Neural progenitor cell (in vitro differentiated cells): ENCODE data around the gene ATR. TPM values are rescaled to one million over a fixed set of nuclear protein-coding genes. Genes with fewer than 3 reads are reported as not detected.

Experiments
- DNase-seq: peaks from one replicate; pipeline ENCODE4 v3.0.0-alpha.2; 2016; ENCODE audit warnings: low spot score
- H2AFZ ChIP-seq: fragments of 200-600 bp; sonication (generic); replicated peaks from 2 replicates; pipeline ENCODE4 v1.6.1; 2016; ENCODE audit warnings: antibody characterized with exemption
- H3F3A ChIP-seq: fragments of 200-600 bp; sonication (generic); 2 replicates; pipeline ENCODE4 v1.6.1; 2016; ENCODE audit warnings: antibody characterized with exemption, low read depth
- H3K27ac ChIP-seq: fragments of 200-600 bp; sonication (generic); 2 replicates; pipeline ENCODE4 v1.5.1; 2016; ENCODE audit warnings: mild to moderate bottlenecking
- H3K27me3 ChIP-seq: fragments of 200-600 bp; sonication (generic); 2 replicates; pipeline ENCODE4 v1.6.1; 2016; ENCODE audit warnings: mild to moderate bottlenecking, moderate library complexity
- H3K36me3 ChIP-seq: fragments of 200-600 bp; sonication (generic); 2 replicates; pipeline ENCODE4 v1.5.1; 2016
- H3K4me1 ChIP-seq: fragments of 200-600 bp; sonication (generic); 2 replicates; pipeline ENCODE4 v1.6.1; 2016; ENCODE audit warnings: mixed run types
- H3K4me2 ChIP-seq: fragments of 200-600 bp; sonication (generic); 2 replicates; pipeline ENCODE4 v1.6.1; 2016
- H3K4me3 ChIP-seq: fragments of 200-600 bp; sonication (generic); 2 replicates; pipeline ENCODE4 v1.5.1; 2016
- H3K79me2 ChIP-seq: fragments of 200-600 bp; sonication (generic); 2 replicates; pipeline ENCODE4 v1.6.1; 2016; ENCODE audit warnings: low read depth
- H3K9ac ChIP-seq: fragments of 200-600 bp; sonication (generic); 2 replicates; pipeline ENCODE4 v1.6.1; 2016
- H3K9me3 ChIP-seq: fragments of 200-600 bp; sonication (generic); 2 replicates; pipeline ENCODE4 v1.5.1; 2016; ENCODE audit warnings: low read depth
- H4K20me1 ChIP-seq: fragments of 200-600 bp; sonication (generic); 2 replicates; pipeline ENCODE4 v1.6.1; 2016; ENCODE audit warnings: low read depth
- H3K27ac Mint-ChIP-seq: 3 replicates; pipeline ENCODE4 v1.8.0; 2021; ENCODE audit warnings: mixed read lengths
- H3K27me3 Mint-ChIP-seq: 2 replicates; pipeline ENCODE4 v1.8.0; 2022; ENCODE audit warnings: low read depth, mild to moderate bottlenecking, inconsistent platforms, moderate library complexity, mixed read lengths; ENCODE audit not compliant: insufficient read depth
- H3K36me3 Mint-ChIP-seq: 3 replicates; pipeline ENCODE4 v1.8.0; 2021; ENCODE audit warnings: mixed read lengths
- H3K4me1 Mint-ChIP-seq: 3 replicates; pipeline ENCODE4 v1.8.0; 2021; ENCODE audit warnings: mixed read lengths
- H3K4me3 Mint-ChIP-seq: 3 replicates; pipeline ENCODE4 v1.8.0; 2021; ENCODE audit warnings: mild to moderate bottlenecking, moderate library complexity, mixed read lengths
- H3K9me3 Mint-ChIP-seq: 3 replicates; pipeline ENCODE4 v1.8.0; 2020; ENCODE audit warnings: mixed read lengths
- CTCF ChIP-seq: fragments of 200-600 bp; sonication (generic); IDR thresholded peaks from 2 replicates; pipeline ENCODE4 v1.5.1; 2017; ENCODE audit warnings: antibody characterized with exemption, mild to moderate bottlenecking
- EZH2 ChIP-seq: fragments of 200-600 bp; sonication (generic); IDR thresholded peaks from 2 replicates; pipeline ENCODE4 v1.6.1; 2017; ENCODE audit warnings: antibody characterized with exemption, mild to moderate bottlenecking, moderate library complexity
- EZH2phosphoT487 ChIP-seq: fragments of 200-600 bp; sonication (generic); IDR thresholded peaks from 2 replicates; pipeline ENCODE4 v1.6.1; 2017; ENCODE audit warnings: antibody characterized with exemption
- total RNA-seq: library from RNA; depleted of rRNA; stranded (reverse); fragments of >200 nt; gene quantifications from 2 replicates; pipeline ENCODE4 v1.2.3, GENCODE V29; 2015; ENCODE audit warnings: low replicate concordance

ATR gene
- total RNA-seq, 1 donor from 2014 or later = 48.4 TPM

- Mint-ChIP-seq H3K36me3 (peaks cover 20% of the 10 kb centered on the region), H3K4me1 (no peaks in the 10 kb centered on the region)
Measured at GRCh38 chr3:142498397-142499180, 79.9 kb downstream of the ATR start.

GRCh38 chr3:142497729-142498128 is 80.8 kb downstream of the ATR start:
- no peak for DNase-seq
- H3K79me2 ChIP-seq = no peaks in the 10 kb centered on the region
- H3K36me3 ChIP-seq = no peaks in the 10 kb centered on the region
- no peaks in the 10 kb centered on the region for H3F3A ChIP-seq
- no peaks in the 10 kb centered on the region for H4K20me1 ChIP-seq
- no peaks in the 10 kb centered on the region for H3K27me3 Mint-ChIP-seq
- no peak for TF ChIP-seq CTCF
- no peak for TF ChIP-seq EZH2
- no peak for TF ChIP-seq EZH2phosphoT487
- no peaks in the 10 kb centered on the region for H3K9me3 ChIP-seq
- H3K4me1 ChIP-seq = no peaks in the 10 kb centered on the region
- no peak overlapping the region for H2AFZ ChIP-seq
- H3K27ac ChIP-seq = no peak overlapping the region
- no peak overlapping the region for H3K4me3 Mint-ChIP-seq
- no peak overlapping the region for H3K4me2 ChIP-seq
- H3K9me3 Mint-ChIP-seq = no peaks in the 10 kb centered on the region
- no peak overlapping the region for H3K4me3 ChIP-seq
- no peak overlapping the region for H3K27ac Mint-ChIP-seq
- H3K27me3 ChIP-seq = no peaks in the 10 kb centered on the region
- H3K36me3 Mint-ChIP-seq = peaks cover 20% of the 10 kb centered on the region
- no peaks in the 10 kb centered on the region for H3K4me1 Mint-ChIP-seq
- H3K9ac ChIP-seq = no peak overlapping the region

More at GRCh38 chr3:142498397-142499180, 79.9 kb downstream of the ATR start:
- H3K36me3 ChIP-seq = no peaks in the 10 kb centered on the region
- Mint-ChIP-seq H3K9me3 (no peaks in the 10 kb centered on the region), H3K4me3 (no peak overlapping the region), H3K27me3 (no peaks in the 10 kb centered on the region), H3K27ac (no peak overlapping the region)
- H3K79me2 ChIP-seq = no peaks in the 10 kb centered on the region
- H3F3A ChIP-seq = no peaks in the 10 kb centered on the region
- TF ChIP-seq CTCF (no peak), EZH2 (no peak), EZH2phosphoT487 (no peak)
- no peak overlapping the region for H3K27ac ChIP-seq
- H3K4me2 ChIP-seq = no peak overlapping the region
- no peak overlapping the region for H3K9ac ChIP-seq
- no peaks in the 10 kb centered on the region for H3K9me3 ChIP-seq
- no peaks in the 10 kb centered on the region for H3K4me1 ChIP-seq
- no peak overlapping the region for H2AFZ ChIP-seq
- H4K20me1 ChIP-seq = no peaks in the 10 kb centered on the region
- no peaks in the 10 kb centered on the region for H3K27me3 ChIP-seq
- H3K4me3 ChIP-seq = no peak overlapping the region
- no peak for DNase-seq

GRCh38 chr3:142495103-142495502 is 83.4 kb downstream of the ATR start:
- H3K9me3 Mint-ChIP-seq = no peaks in the 10 kb centered on the region
- peaks cover 11% of the 10 kb centered on the region for H3K36me3 Mint-ChIP-seq
- H3K9me3 ChIP-seq = no peaks in the 10 kb centered on the region
- H3K27me3 ChIP-seq = no peaks in the 10 kb centered on the region
- no peaks in the 10 kb centered on the region for H3K27me3 Mint-ChIP-seq
- H3F3A ChIP-seq = no peaks in the 10 kb centered on the region
- H3K4me1 ChIP-seq = no peaks in the 10 kb centered on the region
- H3K4me3 ChIP-seq = no peak overlapping the region
- H3K4me2 ChIP-seq = no peak overlapping the region
- H4K20me1 ChIP-seq = no peaks in the 10 kb centered on the region
- no peak overlapping the region for H3K9ac ChIP-seq
- H3K4me3 Mint-ChIP-seq = no peak overlapping the region
- TF ChIP-seq CTCF = no peak
- no peak for TF ChIP-seq EZH2phosphoT487
- TF ChIP-seq EZH2 = no peak
- no peaks in the 10 kb centered on the region for H3K4me1 Mint-ChIP-seq
- no peaks in the 10 kb centered on the region for H3K79me2 ChIP-seq
- H3K27ac ChIP-seq = no peak overlapping the region
- no peak for DNase-seq
- no peak overlapping the region for H2AFZ ChIP-seq
- no peak overlapping the region for H3K27ac Mint-ChIP-seq
- H3K36me3 ChIP-seq = no peaks in the 10 kb centered on the region
